ENCODE measurements around the gene WFDC6.

WFDC6 gene

DNA sequence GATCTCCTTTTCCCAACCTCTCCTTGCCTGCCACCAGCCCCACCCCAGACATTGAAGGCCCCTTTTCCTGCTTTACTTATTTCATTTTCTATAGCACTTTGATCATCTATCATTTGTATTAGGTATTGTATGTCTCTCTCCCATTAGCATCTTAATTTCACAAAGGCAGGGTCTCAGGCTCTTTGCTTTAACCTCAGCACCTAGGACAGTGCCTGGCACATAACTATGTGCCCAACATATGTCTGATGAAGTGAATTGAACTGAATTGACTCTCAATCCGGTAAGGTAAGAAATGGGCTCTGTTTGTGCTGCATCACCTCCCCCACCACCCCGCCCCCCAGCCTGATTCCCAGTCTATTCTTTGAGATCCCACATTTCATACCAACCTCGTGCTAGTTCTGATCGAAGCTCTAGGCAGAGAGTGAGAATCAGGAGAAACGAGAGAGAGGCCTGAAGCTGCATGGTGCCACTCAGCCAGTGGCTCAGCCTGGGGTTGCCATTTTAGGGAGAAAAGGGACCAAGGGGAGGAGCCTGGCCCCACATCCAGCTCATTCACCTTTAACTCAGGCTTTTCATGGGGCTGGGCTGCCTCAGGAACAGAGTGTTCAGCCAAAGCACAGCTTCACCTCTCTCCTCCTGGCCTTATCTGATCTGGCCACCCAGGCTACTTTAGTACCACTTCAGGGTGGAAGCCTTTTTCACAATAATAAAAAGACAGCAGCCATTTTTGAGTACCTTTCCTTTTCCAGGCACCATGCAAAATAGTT lies 24.0 kb downstream of the WFDC6 start, which contains the start of gene SPINT3:
TSS of gene SPINT3 (minus strand) at position 476 of the 767 bp plus-strand sequence. CDS start at position 462, 14 bp downstream.
- DNase-seq: no peak

DNA sequence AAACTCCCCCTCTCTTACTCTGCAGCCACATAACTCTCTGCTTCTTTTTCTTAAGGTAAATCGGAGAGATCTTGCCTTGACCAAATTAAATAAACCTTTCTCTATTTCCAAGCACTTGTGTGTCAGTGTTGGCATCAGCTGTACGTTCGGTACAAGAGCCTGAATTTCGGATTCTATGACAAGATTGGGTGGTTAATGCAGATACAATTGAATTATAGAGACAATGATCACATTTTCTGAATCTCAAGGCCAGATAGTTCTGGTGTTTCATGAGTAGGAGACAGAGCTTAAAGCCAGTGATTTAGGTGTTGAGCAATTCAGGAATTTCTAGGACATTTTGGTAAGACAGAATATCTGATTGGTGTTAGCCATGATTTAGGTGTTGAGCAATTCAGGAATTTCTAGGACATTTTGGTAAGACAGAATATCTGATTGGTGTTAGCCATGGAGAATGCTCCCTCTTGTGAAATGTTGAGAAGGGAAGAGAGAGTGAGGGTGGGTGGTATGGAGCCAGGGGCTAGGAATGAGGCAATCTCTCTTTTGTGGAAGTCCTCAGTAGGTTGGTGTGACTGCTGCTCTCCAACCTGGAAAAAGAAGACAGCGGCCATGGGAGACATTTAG lies 28.9 kb downstream of the WFDC6 start:
- no peak for DNase-seq

DNA sequence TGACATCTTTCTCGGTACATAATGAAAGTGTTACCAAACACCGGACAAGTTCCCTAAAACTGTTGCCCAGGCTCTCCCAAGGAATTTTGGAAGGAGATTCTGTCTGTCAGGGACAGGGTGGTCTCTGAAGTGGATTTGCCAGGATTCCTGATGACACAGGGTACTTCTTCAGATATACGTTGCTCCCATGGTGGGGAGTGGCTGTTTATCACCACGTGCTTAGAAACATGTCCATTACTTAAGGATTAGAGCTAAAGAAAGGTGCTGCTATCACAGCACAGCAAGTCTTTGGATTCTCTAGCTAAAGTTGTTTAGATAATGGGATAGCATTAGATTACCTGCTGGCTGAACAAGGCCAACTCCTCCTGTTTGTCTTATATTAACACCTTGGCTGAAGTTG lies 30.2 kb downstream of the WFDC6 start:
- no peak for DNase-seq

DNA sequence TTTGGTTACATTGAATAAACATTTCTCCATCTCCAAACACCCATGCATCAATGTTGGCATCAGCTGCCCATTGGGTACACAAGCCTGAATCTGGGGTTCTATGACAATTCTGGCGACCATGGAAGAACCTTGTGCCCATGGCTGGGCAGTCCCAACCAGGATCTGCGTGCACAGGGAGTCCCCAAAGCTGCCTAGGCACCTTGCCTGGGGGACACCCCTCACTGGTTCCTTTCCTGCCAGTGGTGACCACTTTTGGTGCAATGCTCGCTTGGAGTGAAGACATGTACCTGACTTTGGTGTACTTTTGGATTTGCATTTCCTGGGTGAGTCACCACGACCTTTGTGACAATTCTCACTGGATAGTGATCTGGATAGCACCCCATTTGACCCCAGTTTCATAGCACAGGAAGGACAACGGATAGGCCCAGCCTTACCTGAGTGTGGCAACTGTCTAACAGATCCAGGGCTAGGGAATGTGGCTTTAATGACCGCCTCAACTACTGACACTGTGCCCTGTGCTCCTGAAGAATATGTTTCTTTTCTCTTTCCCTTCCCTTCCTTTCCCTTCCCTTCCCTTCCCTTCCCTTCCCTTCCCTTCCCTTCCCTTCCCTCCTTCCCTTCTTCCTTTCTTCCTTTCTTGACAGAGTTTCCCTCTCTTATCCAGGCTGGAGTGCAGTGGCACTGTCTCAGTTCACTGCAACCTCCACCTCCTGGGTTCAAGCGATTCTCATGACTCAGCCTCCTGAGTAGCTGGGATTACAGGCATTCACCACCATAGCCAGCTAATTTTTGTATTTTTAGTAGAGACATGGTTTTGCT lies 31.0 kb downstream of the WFDC6 start:
- DNase-seq: no peak

DNA sequence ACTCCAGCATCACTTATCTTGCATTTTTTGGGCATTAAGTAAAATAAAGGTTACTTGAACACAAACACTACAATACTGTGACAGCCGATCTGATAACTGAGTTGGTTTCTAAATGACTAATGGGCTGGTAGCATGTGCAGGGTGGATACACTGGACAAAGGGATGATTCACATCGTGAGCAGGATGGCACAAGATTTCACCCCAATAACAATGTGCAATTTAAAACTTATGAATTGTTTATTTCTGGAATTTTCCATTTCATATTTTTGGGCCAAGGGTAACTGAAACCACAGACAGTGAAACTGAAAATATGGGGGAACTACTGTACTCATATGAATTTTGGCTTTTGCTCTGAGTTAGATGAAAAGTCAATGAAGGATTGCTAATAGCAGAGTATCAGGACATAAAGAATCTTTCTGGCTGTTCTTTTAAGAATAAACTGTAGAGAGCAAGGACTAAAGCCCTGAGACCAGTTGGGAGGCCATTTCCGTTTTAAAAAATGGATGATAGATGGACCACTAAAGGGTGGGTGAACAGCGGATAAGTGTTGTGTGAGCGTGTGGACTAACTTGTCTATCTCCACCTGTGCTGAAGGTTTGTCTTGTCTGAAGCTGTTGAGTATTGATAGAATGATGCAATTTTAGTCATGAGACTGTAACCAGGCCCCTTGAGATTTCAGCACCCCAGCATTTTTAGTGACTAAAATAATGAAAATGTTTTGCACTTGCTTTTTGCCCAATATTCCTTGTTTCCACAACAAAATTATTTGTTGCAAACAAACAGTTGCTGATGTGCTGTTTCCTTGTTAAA lies 32.1 kb downstream of the WFDC6 start:
- DNase-seq: no peak

GRCh38 chr20:45506398-45506797 lies 32.9 kb downstream of the WFDC6 start:
- DNase-seq: no peak

GRCh38 chr20:45503403-45503802 lies 35.9 kb downstream of the WFDC6 start:
- no peak for DNase-seq

GRCh38 chr20:45502561-45502960 lies 36.7 kb downstream of the WFDC6 start:
- DNase-seq: no peak

- no peak for DNase-seq
Observed at GRCh38 chr20:45501600-45501999, 37.7 kb downstream of the WFDC6 start.

- no peak for DNase-seq
Observed at GRCh38 chr20:45500022-45500421, 39.3 kb downstream of the WFDC6 start.

DNA sequence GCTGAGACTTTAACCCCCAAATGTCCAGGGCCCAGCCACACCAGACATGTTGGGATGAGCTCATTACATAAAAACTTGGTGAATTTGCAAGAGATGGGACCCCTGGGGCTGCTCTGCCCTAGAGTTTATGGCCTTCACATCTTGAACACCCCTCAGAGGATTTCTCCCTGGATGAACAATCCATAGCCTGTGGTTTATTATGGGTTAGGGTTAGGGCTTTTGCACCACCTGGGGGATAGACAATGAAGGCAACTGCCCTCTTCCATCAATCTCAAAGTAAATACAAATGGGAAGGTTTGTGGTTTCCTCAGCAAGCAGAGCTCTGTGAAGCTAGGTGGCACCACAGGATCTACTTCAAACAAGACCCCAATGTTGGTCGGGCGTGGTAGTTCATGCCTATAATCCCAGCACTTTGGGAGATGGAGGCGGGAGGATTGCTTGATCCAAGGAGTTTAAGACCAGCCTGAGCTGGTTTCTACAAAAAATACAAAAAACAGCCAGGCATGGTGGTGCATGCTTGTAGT lies 41.2 kb downstream of the WFDC6 start:
- no peak for DNase-seq

- DNase-seq: no peak
Observed at GRCh38 chr20:45496166-45496565, 43.1 kb downstream of the WFDC6 start.

DNA sequence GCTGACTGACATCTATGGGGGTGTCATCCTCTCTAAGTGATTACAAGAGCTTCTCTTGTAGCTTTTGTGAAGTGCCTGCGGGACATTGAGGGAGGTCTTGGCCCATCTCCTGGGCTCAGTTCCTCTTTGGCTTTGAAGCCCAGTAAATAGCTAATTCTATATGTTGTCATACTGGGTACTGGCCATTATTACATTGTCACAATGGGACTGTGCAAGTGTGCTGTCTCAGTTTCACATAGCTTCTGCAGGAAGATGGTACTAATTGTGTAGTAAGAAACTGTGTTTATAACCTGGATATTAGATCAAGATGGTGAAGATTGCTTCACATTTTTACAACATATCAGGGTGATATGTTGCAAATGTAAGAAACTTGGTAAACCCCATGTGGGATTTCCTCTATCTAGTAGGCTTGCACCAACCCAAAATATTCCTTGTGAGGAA lies 43.8 kb downstream of the WFDC6 start:
- DNase-seq: no peak

DNA sequence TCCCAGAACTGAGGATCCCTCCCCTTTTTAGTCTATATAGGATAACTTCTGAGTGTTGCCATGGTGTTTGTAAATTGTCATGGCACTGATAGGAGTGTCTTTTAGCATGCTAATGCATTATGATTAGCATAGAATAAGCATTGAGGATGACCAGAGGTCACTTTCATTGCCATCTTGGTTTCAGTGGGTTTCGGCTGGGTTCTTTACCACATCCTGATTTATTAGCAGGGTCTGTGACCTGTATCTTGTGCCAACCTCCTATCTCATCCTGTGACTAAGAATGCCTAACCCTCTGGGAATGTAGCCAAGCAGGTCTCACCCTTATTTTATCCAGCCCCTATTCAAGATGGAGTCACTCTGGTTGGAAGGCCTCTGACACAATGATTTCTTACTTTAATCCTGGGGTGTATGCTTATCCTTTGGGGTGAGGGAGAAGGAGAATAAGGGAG lies 50.2 kb downstream of the WFDC6 start:
- DNase-seq: no peak

DNA sequence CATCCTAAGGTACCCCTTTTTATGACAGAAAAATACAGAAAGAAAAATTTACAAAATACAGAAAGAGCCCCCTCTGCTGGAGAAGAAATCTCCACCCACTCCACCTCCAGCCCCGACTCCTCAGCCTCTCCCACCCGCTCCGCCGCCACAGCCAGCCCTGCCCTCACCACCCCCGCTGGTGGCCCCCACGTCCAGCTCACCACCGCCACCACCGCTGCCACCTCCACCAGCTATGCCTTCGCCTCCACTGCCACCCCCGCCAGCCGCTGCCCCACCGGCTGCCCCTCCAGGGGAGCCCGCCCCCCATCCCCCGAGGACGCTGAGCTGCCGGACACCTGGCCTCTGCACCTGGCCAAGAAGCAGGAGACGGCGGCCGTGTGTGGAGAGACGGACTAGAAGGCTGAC lies 52.0 kb downstream of the WFDC6 start:
- no peak for DNase-seq

DNA sequence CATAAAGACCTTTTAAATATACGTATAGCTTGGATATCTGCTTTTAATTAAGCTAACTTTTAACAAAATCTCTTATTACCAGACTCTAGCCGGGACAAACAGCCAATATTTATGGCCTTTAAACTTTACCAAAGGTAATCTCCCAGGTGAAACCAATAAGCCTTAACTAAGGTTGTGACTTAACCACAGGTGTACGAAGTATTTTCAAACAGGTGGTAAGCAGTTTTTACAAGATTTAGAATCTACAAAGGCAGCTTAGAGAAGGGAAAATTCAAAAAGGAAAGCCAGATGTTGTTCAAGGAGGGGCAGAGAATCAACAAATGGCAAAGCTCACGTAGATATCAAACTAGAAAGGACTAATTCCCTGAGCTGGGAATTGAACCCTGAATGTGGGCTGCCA lies 53.9 kb downstream of the WFDC6 start:
- no peak for DNase-seq

- DNase-seq: no peak
Observed at GRCh38 chr20:45484676-45485075, 54.6 kb downstream of the WFDC6 start.

Data from activated effector memory CD4-positive, alpha-beta T cell treated with anti-CD3 and anti-CD28 coated beads, Interleukin-2, amount 50 U/mL, for 16 hours (primary cell).